Measurements from ENCODE around the gene ABHD1.

DNA sequence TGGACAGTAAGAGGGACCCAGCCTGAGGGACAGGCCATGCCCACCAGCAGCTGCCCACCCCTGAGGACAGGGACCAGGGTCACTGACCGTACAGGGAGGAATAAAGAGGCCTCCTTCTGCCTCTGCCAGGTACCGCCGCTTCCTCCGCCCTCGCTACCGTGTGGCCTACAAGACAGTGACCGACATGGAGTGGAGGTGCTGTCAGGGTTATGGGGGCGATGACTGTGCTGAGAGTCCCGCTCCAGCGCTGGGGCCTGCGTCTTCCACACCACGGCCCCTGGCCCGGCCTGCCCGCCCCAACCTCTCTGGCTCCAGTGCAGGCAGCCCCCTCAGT lies 43.0 kb upstream of the ABHD1 start:
- TF ChIP-seq, protein P1, sequence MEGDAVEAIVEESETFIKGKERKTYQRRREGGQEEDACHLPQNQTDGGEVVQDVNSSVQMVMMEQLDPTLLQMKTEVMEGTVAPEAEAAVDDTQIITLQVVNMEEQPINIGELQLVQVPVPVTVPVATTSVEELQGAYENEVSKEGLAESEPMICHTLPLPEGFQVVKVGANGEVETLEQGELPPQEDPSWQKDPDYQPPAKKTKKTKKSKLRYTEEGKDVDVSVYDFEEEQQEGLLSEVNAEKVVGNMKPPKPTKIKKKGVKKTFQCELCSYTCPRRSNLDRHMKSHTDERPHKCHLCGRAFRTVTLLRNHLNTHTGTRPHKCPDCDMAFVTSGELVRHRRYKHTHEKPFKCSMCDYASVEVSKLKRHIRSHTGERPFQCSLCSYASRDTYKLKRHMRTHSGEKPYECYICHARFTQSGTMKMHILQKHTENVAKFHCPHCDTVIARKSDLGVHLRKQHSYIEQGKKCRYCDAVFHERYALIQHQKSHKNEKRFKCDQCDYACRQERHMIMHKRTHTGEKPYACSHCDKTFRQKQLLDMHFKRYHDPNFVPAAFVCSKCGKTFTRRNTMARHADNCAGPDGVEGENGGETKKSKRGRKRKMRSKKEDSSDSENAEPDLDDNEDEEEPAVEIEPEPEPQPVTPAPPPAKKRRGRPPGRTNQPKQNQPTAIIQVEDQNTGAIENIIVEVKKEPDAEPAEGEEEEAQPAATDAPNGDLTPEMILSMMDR (IDR thresholded peaks at IDR 0.05) = no peak
- no peak for TF ChIP-seq POLR2A (IDR thresholded peaks at IDR 0.05)
